Body of pancreas (tissue), 4 donors: ENCODE measurements around the gene FOXC1. TPM values are rescaled to one million over a fixed set of nuclear protein-coding genes. Genes with fewer than 3 reads are reported as not detected.

Experiments used
- ATAC-seq: fragments of 150-250 bp; one replicate; pipeline ENCODE4 v1.9.1; 2016
- DNase-seq, 4 donors: peaks; one replicate each; pipeline ENCODE4 v3.0.0-alpha.2; 2019
- H3K27ac ChIP-seq, 4 donors: fragments of 200-600 bp; sonication (generic); 1 replicate in 3 of 4; 2 replicates in 1 of 4; pipeline versions ENCODE4 v1.5.1 to v1.6.1; 2016 to 2019; ENCODE audit warnings: mild to moderate bottlenecking in 1 of 4, mixed read lengths in 1 of 4, moderate library complexity in 1 of 4
- H3K27me3 ChIP-seq, 2 donors: fragments of 200-600 bp; sonication (generic); one replicate each; pipeline ENCODE4 v1.6.0; 2016; ENCODE audit warnings: mild to moderate bottlenecking in 1 of 2
- H3K36me3 ChIP-seq, 2 donors: fragments of 200-600 bp; sonication (generic); replicated peaks in 1 of 2; 2 replicates each; pipeline ENCODE4 v1.5.1; 2016; ENCODE audit warnings: low read depth in 2 of 2; ENCODE audit not compliant: insufficient read depth in 1 of 2
- H3K4me1 ChIP-seq: fragments of 200-600 bp; sonication (generic); one replicate; pipeline ENCODE4 v1.6.0; 2016
- H3K4me3 ChIP-seq, 2 donors: fragments of 200-600 bp; sonication (generic); 1 replicate in 1 of 2; 2 replicates in 1 of 2; pipeline ENCODE4 v1.5.1; 2016 to 2019
- H3K9me3 ChIP-seq, 3 donors: fragments of 200-600 bp; sonication (generic); 1 replicate in 2 of 3; 2 replicates in 1 of 3; pipeline ENCODE4 v1.5.1; 2016
- CTCF ChIP-seq, 7 experiments: fragments of 450-650 bp in 4 of 7; fragments of 200-600 bp in 3 of 7; sonication (generic) in 3 of 7; IDR thresholded peaks; one replicate each; pipeline ENCODE4 v1.5.1; 2016 to 2019; ENCODE audit warnings: antibody characterized with exemption in 7 of 7
- POLR2A ChIP-seq, 3 donors: fragments of 450-650 bp; IDR thresholded peaks; one replicate each; pipeline ENCODE4 v1.6.1; 2016; ENCODE audit warnings: antibody characterized with exemption in 3 of 3, mild to moderate bottlenecking in 2 of 3
- intact Hi-C: fragments of 100-400 bp; cut with DNase I; formaldehyde crosslinking; loops from one replicate; pipeline ENCODE4 v1.15.1; 2023
- total RNA-seq, 2 donors: library from RNA; depleted of rRNA; stranded (reverse); fragments of >200 nt; gene quantifications; one replicate each; pipeline ENCODE4 v1.1.0, GENCODE V29; 2016

FOXC1 gene
- total RNA-seq, 2 donors from 2014 or later = 2.0 to 3.6 TPM

DNA sequence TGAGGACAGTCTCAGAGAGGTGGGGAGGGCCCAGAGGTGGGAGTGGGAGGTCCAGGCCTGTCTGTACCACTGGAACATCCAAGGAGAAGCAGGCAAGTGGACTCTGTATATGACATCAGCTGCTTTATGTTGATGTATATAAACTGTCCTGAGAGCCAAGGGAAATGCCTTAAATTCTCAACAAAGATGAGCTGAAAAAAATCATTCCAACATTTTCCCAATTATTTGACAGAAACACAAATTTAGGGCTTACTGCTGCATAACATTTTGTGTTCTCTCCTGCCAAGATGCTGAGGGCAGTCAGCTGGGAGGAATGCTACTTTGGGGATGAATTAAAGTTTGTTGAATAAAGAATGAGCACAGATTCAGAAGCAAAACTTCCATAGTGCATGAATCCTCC is 52.8 kb downstream of the FOXC1 start:
- Histone ChIP-seq H3K4me1 (no peaks in the 10 kb centered on the region), H3K27ac (no peak overlapping the region), H3K4me3 (no peak overlapping the region), H3K9me3 (no peaks in the 10 kb centered on the region), H3K27me3 (no peaks in the 10 kb centered on the region), H3K36me3 (no peaks in the 10 kb centered on the region)
- DNase-seq = no peak
- no peak for ATAC-seq
- TF ChIP-seq CTCF (IDR thresholded peaks at IDR 0.05) (no peak), POLR2A (IDR thresholded peaks at IDR 0.05) (no peak)
- intact Hi-C loops = no loop called here

Other genes starting within 250 kb of the FOXC1 start
- under 1 TPM in 1 of 2 donors, not detected in 1; 0.26 TPM for gene FOXF2, start 220.3 kb upstream of the FOXC1 start, total RNA-seq